ENCODE measurements around the gene SIK1.
"Not testable (repeated sequence)": the region's sequence is repeated elsewhere in the genome, so short reads cannot be mapped to it uniquely, and the experiment has no call there.

GRCh38 chr21:43382902-43383301 is 44.0 kb downstream of the SIK1 start:
- not testable (repeated sequence) for TF ChIP-seq POLR2A (IDR thresholded peaks at IDR 0.05); CTCF (IDR thresholded peaks at IDR 0.05); POLR2AphosphoS5 (IDR thresholded peaks at IDR 0.05; ENCODE audit: insufficient read depth in 1 of 2, low read depth in 1 of 2)
